ENCODE data around the gene RABL6.

DNA sequence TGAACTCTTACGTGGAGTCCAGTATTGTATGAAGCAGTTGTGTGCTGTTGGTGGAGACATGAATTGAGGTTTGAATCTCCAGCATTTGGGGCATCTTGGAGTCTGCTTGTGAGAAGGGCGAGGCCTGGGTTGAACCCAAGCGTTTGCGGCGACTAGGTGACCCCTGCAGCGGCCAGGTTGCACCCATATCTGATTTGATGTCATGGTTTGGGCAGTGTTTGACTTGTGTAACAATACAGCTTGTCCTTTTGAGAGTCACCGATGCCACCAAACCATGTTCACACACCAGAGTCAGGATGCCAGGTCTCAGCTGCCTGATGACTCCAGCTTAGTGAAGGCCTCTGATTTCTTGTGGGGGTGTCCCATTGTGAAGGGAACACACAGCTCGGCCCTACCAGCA, 80.7 kb downstream of the RABL6 start:
- TF ChIP-seq, protein P1, sequence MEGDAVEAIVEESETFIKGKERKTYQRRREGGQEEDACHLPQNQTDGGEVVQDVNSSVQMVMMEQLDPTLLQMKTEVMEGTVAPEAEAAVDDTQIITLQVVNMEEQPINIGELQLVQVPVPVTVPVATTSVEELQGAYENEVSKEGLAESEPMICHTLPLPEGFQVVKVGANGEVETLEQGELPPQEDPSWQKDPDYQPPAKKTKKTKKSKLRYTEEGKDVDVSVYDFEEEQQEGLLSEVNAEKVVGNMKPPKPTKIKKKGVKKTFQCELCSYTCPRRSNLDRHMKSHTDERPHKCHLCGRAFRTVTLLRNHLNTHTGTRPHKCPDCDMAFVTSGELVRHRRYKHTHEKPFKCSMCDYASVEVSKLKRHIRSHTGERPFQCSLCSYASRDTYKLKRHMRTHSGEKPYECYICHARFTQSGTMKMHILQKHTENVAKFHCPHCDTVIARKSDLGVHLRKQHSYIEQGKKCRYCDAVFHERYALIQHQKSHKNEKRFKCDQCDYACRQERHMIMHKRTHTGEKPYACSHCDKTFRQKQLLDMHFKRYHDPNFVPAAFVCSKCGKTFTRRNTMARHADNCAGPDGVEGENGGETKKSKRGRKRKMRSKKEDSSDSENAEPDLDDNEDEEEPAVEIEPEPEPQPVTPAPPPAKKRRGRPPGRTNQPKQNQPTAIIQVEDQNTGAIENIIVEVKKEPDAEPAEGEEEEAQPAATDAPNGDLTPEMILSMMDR (IDR thresholded peaks at IDR 0.05), result no peak
- TF ChIP-seq EZH2 (IDR thresholded peaks at IDR 0.05), result no peak

Data from neural progenitor cell (in vitro differentiated cells).